EH (cell line): ENCODE measurements around the gene CAPN2.
"Not testable (repeated sequence)": the region's sequence is repeated elsewhere in the genome, so short reads cannot be mapped to it uniquely, and the experiment has no call there.

Experiments used
- DNase-seq: peaks from one replicate; pipeline ENCODE4 v3.0.0-alpha.2; 2015; ENCODE audit warnings: low read depth

CAPN2 gene

DNA sequence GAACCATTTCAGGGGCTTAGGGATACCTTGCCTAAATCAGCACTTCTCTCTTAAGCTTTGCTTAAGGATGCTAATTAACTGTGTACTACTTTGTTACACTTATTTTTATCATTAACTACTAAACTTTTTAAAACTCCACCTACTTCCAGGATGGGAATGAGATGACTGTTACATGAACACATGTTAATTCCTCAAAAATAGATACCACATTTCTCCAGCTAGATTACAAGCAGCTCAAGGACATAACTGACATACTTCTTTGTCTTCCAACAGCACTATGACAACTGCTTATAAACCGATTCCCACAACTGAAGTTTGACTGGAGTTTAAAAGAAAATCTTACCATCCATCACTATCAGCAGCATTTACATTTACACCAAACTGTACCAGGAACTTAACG, 79.7 kb downstream of the CAPN2 start:
- peak; percentile 51 for DNase-seq

DNA sequence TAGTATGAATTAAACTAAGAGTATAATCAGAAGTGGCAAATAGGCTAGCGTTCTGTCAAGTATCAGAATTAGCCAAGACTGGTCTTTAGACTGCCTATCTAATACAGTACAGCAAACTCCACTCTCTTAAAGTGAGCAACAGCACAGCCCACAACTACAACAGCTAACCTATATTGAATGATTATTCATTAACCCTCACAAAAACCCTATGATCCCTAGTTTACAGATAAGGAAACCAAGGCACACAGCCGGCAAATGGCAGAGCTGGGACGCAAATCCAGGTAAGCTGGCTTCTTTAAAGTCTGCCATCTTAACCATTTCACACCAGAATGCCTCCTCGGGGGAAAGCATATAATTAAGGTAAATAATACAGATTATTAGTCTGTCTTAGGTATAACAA, 81.4 kb downstream of the CAPN2 start:
- DNase-seq: no peak

DNA sequence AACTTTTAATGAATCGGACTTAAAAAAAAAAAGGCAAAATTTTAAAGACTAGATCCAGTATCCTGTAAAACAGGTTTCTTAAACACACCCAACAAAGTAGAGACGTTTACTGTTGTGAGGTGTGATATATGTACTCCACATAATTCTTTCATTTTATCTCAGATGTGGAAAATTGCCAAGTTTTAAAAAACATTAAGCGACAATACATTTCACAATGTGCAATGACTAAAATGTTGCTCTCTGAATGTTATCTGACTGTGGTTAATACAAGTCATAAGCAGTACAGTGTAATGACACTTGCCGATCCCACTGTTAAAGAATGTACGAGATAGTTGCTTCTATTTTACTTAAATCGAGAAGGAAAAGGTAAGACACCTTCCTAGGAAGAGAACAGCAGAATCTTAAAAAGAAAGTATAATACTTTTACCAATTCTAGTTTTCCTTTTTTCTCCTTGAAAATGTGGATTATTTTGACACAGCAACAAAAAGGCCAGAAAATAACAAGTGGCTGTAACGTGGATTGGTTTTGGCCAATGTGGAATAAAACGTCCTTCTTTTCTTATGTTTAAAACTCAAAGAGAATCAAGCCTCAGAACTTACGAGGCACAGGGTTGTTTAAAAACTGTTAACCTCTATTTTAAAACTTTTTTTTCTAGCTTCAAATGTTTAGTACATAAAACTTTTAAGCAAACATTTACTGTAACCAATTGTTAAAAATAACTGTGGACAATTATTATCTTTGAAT, 82.0 kb downstream of the CAPN2 start:
- DNase-seq: no peak

DNA sequence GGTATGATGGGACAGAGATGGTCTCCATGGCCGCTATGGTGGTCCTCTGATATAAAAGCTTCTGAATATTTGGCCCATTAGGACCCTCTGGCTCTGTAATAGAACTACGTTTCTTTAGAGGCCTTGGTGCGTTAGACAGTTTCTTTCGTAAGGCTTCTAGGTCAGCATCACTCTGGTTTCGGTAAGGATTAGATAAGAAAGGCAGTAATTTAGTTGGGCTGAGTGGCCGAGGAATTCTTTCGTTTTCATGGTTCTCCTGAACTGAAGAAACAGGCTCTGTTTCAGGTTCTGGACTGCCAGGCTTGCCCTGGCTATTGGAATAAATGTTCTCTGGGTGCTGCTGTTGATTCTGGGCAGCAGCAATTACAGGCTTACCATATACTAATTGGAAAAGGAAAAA, 83.9 kb downstream of the CAPN2 start:
- no peak for DNase-seq

DNA sequence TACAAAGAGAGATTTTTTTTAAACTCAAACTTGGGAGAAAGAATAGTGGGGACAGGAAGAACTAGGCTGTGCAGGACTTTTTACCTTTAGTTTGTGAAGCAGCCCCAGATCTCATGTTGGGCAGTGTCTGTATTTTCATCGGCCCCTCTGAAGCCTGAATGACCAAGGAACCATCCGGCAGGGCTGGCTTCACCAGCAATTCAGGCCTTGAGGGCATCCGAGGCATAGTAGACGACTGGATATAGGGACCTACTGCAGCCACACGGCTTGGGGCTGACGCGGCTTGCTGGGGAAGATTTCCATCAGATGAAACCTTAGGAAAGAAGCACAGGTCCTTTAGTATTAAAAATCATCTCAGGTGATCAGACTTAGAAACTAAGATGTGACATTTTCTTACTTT, 89.7 kb downstream of the CAPN2 start:
- no peak for DNase-seq

DNA sequence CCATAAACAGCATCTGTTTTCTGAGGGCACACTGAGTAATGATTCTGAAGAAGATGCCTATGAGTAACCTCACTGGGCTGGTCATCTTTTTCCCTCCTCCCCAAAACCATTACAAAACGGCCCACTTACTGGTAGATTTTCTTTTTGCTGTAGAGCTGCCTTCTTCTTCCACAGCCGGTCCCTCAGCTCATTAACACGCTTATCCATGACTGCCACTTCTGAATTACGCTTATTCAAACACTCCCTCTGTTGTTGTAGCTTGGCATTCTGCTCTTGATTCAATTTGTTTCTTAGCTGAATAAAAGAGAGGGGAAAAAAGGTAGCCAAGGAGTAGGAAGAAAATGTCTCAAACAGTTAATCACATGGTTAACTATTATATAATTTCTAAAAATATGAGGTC, 90.3 kb downstream of the CAPN2 start:
- no peak for DNase-seq

DNA sequence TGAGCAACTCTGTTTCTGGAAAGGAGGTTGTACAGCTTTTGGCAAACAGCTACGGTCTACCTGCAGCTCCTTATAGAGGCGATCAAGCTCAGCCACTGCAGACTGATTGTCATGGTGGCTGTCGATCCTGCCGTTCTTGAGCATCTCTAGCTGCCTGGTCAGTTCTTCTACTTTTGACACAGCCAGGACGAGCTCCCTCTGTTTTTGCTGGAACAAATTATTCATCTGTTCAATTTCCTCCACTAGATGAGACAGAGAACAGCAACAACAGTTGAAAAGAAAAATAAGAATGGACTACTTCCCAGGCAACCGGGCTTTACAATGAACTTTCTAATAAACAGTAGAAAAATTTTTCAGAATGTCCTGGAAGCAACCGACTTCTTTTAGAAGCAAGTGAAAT, 90.9 kb downstream of the CAPN2 start:
- no peak for DNase-seq

GRCh38 chr1:223809905-223810304, 97.6 kb downstream of the CAPN2 start:
- DNase-seq: not testable (repeated sequence)

DNA sequence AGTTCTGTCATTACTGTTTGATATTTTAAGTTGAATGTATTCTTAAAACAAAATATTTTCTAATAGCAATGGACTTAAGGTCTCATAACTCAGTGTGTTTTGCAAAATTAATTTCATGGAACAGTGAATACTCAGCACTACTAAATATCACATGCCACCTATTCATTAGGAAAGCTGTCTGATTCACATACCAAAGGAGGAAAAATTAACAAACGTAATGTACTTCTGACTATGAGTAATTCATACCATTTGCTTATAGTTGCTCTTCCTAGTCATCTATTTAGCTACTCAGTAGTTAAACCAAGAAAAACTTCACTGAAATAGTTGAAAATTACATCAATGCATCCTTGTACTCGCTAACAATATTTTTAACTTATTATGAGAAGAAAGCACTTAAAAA, 98.2 kb downstream of the CAPN2 start:
- DNase-seq: no peak

GRCh38 chr1:223811634-223812101, 99.3 kb downstream of the CAPN2 start:
- peak; percentile 59 for DNase-seq

GRCh38 chr1:223813645-223814044, 101.3 kb downstream of the CAPN2 start:
- DNase-seq: no peak

GRCh38 chr1:223815020-223815853, 102.9 kb downstream of the CAPN2 start:
- no peak for DNase-seq

- peak; percentile 73 for DNase-seq
Measured at GRCh38 chr1:223815865-223816264, 103.5 kb downstream of the CAPN2 start.

- not testable (repeated sequence) for DNase-seq
Measured at GRCh38 chr1:223817265-223817664, 104.9 kb downstream of the CAPN2 start.

- DNase-seq: peak; percentile 72
Measured at GRCh38 chr1:223819730-223820514, 107.6 kb downstream of the CAPN2 start.

DNA sequence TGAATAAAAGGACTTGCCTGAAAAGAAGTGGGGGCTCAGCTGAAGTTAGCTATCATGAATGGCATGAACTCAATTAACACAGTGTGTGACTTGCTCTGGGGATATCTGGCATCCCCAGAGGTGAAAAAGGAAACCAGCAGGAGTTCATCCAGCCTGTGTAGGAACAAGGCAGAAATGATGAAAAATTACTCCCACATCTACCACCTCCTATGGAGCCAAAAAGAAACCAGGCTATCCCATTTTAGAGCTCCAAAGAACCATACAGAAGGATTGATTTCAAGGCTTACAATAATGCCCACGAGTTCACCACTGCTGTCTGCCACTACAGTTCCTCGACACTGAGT, 108.1 kb downstream of the CAPN2 start:
- no peak for DNase-seq

DNA sequence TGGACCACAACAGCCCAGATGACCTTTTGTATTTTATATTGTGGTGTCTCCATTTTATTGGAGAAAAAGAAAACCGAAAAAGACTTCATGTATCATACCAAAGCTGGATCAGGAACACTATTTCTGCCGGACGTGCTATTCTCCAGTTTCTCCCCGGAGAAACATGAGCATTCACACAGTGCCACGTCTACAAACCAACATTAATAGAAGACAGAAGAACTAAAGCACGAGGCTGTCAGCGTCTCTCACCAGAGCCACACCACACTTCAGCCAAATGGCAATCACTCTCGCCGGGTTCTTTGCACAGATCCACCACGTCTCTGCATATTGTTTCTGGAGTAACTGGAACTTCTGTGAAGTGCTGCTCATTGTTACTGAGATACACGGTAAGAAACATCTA, 108.6 kb downstream of the CAPN2 start:
- DNase-seq: no peak

GRCh38 chr1:223824287-223824686, 111.9 kb downstream of the CAPN2 start:
- no peak for DNase-seq

- DNase-seq: no peak
Measured at GRCh38 chr1:223824712-223825111, 112.4 kb downstream of the CAPN2 start.
